ENCODE data around the gene NCKAP5.
"Not testable (repeated sequence)": the region's sequence is repeated elsewhere in the genome, so short reads cannot be mapped to it uniquely, and the experiment has no call there.

The NCKAP5 gene

DNA sequence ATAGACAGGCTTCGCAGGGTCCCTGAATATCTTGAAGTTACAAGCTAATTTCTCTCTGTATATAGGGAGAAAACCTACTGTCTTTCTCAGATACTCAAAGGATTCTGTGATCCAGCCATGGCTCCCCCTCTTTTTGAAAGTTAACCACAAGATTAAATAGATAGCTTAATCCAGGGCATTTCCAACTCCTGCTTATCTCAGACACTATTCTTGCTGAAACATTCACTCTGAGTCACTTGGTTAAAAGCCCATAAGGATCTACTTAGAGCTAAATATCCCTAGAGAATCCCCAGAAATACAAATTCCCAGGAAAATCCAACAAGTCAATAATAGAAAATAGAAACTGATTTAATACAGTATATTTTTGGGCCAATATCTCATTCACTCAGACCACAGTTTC is 719.1 kb downstream of the NCKAP5 start:
- no peak for DNase-seq

DNA sequence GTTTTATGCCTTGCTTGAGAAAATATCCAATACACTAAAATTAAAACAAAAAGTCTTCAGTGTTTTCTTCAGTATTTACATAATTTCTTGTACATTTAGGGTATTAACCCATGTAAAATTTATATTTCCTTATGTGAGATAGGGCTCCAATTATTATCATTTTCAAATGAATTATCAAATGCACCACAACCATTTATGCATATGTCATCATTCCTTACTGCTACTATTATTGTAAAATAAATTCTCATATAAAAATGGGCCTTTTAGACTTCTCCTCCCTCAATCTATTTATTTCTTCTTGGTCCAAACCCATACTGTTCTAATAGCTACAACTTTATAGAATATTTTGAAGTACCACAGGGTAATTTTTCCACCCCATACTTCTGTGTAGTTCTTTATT is 722.9 kb downstream of the NCKAP5 start:
- no peak for DNase-seq

DNA sequence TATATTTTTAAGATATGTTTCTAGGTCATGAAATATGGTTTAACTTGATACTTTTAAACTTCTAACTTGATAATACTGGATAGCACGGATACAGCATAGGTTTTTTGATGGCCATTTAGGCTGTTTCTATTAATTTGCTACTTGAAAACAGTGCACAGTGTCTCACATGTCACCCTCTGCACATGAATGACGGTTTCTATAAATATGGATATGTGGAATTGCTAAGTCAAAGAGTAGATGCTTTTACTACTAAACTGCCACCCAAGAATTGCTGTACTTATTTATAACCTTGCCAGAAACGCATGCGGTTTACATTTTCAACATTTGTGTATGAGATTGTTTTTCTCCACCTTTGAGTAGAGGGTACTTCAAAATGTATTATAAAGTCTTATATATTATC is 723.7 kb downstream of the NCKAP5 start:
- no peak for DNase-seq

DNA sequence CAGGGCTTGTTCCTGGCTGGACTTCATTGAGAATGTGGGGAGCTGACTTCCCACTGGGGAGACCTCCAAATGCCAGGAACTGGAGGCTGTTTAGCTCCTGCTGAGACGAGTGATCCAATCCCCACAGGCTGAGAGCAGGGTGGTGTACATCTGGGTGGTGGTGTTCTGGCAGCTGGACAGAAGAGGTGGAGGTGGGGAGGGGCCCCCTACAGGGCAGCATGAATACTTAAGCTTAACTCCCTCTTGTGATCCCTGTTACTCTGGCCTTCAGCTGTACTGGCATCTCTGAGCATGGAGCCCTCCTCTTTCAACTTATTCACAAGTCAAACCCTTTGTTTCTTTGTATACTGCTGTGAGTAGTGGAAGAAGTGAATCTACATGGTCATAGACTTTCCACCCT is 730.5 kb downstream of the NCKAP5 start:
- no peak for DNase-seq

DNA sequence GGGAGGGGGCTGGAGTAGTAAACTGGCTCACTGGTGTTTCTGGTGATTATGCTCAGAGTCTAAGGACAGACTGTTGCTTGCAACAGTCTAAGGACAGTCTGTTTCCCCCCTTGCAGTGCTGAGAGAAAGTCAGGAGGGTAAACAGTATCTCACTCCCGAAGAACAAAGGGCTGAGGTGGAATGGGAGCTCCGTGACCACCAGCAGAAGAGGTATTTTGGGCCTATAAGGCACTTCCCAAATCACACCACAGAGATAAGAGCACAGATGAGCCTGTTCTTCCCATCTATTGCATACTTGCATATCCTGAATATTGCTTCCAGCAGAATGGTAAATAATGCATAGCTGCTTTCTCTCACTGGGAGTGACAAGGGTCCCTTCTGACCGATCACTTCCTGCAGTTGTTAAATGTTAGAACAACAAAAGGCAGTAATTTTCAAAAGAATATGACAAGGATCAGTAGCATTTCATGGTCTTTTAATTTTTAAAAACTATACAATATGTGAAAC is 737.9 kb downstream of the NCKAP5 start:
- no peak for DNase-seq

DNA sequence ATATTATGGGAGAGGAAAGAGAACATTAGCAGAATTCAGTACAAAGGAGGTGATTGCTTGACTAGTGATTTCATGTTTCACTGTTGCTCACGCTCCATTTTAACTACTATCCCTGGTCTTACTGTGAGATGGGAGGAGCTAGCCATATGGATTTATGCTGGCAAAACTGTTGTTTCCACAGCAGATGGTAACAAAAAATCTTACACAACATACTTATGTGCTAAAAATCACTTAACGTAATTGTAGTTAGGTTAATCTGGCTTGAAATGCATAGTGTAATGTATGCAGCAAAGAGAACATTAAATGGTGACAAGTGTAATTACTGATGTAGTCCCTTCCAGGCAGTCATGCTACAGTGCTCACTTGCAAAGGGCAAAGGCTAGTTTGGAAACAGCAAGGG is 742.7 kb downstream of the NCKAP5 start:
- no peak for DNase-seq

DNA sequence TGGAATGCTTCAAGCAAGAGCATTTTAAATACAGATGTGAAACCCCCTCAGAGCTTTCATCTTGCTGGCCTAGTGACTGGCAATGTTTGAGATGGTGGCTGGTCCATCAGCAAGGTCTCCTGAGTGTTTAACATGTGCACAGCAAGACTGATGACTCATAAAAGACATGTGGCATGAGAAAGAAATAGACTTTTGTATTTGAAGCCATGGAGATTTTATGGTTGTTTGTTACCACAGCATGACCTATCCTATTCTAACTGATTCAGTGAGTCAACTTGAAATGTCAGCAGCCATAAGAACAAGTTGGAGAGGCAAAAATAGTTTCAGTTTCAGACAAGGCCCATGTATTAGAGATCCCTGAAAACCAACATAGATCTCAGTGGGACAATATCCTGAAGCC is 743.5 kb downstream of the NCKAP5 start:
- no peak for DNase-seq

DNA sequence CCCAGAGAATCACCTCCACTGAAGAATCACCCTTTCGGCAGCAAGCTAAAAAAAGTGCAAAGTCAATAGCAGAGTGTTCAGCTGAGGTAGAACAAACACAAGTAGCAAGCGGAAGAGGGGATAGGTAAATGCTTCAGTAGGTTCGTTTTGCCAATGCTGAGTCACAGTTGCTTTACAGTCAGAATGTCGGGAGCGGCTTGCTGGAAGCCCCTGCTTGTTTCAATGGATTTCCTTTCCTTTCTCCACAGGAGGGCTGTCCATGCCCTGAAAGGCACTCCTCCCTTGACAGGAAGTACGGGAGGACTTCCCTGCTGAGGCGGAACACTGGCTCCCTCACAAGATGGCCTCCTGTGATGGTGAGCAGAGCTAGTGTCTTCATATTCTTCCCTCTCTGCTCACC is 752.0 kb downstream of the NCKAP5 start:
- DNase-seq: no peak

DNA sequence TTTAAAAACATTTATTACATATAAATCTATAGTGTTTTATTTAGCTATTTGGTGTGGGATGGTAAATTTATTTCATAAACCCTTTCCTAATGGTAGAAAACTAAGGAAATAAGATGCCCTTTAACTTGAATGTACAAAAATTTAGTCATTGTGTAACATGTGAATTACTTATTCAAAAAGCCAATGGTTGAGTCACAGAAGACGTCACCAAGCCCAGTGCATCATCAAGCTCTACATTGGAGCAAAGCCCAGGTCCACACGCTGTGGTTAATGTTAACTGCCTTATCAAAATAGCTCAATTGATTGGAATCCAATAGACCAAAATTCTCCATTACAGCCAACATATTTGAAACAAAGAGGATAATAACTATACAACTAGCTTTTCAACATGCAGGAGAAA is 752.7 kb downstream of the NCKAP5 start:
- DNase-seq: no peak

DNA sequence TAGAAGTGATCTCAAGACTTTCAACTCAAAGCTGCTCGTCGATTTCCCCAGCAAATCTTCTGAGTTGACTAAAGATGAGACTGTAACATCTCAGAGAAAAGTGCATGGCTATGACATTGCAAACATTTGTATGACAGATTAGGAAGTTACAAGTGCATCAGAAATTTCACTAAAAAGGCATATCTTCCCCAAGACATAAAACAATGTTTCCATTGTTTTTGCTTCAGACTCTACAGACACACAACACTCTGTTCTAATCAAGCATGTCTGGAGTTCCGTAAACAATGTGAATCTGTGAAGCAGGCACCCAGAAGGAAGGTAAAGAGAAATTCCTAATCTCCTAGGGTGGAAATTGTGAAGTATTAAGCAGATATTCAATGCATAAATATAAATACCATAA is 753.6 kb downstream of the NCKAP5 start:
- DNase-seq: no peak

DNA sequence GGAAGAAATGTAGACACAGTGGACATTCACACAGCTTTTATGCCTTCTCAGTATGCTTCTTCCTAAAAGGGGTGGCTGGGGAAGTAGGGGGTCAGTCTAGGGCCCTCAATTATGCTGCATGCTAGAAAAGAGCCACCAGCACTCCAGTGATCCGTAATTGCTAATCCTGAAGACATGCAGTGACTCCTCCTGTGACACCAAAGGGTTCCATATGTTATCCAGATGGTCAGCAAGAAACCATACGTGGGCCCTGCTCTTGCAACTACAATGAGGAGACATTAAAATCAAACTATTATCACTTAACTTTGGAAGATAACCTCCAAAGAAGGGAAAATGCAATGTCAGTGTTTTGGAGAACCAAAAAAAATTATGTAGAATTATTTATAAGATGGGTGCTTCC is 754.8 kb downstream of the NCKAP5 start:
- DNase-seq: no peak

DNA sequence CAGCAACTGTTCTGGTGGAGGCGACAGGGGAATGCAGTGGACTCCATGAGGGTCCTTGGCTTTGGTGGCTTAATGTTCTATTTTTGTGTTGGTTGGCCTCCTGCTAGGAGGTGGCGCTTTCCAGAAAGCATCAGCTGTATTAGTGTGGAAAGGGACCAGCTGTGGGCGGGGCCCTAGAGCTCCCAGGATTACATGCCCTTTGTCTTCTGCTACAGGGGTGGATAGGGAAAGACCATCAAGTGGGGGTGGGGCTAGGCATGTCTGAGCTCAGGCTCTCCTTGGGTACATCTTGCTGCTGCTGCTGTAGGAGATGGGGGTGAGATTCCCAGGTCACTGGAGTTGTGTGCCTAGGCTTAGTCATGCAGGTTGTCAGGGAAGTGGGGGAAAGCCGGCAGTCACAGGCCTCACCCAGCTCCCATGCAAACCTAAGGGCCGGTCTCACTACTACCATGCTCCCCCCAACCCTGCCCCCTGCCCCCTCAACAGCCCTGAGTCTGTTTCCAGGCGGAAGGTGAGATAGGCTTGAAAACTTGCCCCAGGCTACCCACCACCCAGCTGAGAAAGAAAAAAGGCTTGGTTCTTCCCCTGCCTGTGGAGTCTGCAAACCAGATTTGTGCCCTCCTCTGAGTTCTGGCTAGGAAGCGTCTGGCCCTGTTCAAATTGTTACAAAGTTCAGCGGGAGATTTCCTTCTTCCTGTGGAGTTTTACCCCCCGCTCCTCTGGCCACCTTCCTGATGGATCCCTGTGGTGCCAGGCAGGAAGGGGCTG is 756.9 kb downstream of the NCKAP5 start:
- DNase-seq: no peak

DNA sequence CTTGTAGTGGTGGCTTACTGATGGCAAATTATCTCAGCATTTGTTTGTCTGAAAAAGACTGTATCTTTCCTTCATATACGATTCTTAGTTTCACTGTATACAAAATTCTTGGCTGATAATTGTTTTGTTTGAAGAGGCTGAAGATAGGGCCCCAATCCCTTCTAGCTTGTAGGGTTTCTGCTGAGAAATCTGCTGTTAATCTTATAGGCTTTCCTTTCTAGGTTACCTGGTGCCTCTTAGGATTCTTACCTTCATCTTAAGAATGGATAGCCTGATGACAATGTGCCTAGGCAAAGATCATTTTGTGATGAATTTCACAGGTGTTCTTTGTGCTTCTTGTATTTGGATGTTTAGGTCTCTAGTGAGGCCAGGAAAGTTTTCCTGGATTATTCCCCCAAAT is 758.3 kb downstream of the NCKAP5 start:
- not testable (repeated sequence) for DNase-seq

DNA sequence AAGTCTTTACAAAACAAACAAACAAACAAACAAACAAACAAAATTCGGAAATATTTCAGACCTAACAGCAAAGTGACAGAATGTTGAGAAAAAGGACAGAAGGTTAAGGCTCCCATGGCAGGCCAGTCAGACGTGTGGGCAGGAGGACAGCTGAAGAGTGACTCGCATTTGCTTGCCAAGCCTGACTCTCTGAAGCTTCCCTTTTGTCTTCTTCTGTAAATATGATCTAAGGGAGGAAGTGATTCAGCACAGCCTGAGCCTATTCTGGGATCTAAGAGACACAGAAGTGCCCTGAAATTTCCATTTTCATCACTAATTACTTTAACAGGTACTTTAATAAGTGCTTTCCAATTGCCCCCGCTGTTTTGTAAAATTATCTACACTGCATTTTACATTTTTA is 764.2 kb downstream of the NCKAP5 start:
- no peak for DNase-seq

DNA sequence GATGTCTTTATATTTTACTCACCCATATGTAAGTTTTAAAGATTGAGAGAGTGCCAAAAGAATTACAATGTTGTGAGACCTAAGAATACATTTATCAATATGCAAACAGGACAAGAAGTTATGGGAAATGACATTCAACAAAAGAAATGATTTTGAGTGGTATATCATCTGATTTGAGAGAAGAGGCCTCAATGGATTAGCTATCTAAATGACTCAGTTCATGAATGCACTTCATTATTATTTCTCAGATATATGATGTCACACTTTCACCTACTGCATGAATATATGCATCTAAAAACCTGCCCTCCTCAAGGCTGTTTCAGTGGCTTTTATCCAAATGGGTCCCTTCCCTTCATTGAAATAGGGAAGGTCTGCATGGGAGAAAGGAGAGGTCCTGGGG is 769.9 kb downstream of the NCKAP5 start:
- no peak for DNase-seq

DNA sequence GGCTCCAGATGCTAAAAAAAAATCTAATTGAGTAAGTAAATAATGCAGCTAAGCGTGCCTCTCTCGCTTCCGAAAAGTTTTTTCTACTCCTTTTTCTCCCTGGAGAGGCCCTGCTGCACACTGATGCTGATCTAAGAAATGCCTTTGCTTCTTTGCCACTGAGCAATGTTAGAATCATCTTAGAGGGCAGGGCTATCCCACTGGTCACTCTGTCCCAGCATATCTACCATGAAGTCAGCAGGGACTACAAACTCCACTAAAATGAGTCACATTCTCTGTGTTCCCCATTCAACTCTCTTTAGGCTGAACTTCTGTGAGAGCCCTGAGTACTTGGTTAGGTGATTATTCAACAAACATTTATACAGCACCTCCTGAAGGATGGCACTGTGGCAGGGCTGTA is 770.7 kb downstream of the NCKAP5 start:
- DNase-seq: no peak

DNA sequence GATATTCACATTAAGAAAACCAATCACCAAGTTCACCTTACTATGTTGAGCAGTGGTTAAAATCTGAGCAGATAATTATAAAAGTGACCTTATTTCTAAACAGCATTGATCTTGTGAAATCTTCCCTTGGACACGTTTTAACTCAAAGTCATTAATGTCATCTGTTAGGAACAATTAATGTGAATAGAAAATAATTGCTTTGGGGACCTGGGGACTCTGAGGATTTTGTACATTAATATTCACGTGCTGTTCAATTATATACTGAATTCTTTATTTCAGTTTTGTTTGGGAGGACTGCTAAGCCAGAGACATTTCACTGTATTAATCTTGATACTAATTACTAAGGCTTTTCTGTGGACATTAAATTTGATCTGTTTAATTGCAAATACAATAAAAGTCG is 771.2 kb downstream of the NCKAP5 start:
- no peak for DNase-seq

DNA sequence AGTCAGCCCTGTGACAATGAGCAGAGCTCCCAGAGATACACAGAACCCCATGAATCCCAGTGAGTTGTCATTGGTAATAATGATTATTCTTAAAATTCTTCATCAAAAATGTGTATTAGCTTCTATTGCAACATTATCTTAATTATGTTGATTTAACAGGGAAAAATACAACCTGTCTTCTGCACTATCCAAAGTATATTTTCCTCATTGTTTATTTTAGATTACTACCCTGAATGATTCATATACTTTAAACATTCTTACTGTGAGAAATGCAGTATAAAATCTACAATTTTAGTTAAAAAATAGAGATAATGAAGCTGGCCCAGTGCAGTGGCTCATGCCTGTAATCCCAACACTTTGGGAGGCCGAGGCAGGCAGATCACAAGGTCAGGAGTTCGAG is 773.0 kb downstream of the NCKAP5 start:
- no peak for DNase-seq

DNA sequence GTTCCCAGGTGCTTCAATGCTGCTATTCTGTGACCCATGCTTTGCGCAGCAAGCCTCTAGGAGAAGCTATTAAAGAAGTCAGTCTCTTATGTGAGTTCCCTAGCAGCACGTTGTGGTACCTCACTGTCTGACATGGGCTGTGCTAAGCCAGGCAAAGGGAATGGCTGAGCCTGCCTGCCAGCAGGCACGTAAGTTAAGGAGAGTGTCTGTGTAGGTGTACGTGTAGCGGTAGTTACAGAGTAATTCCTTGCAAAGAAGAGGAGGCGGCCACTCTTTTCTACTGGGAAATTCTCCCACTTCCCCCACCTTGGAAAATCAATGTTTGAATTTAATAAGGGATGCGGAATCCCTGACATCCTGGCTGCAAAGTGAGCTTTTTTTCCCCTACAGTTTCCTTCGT is 774.7 kb downstream of the NCKAP5 start:
- no peak for DNase-seq

DNA sequence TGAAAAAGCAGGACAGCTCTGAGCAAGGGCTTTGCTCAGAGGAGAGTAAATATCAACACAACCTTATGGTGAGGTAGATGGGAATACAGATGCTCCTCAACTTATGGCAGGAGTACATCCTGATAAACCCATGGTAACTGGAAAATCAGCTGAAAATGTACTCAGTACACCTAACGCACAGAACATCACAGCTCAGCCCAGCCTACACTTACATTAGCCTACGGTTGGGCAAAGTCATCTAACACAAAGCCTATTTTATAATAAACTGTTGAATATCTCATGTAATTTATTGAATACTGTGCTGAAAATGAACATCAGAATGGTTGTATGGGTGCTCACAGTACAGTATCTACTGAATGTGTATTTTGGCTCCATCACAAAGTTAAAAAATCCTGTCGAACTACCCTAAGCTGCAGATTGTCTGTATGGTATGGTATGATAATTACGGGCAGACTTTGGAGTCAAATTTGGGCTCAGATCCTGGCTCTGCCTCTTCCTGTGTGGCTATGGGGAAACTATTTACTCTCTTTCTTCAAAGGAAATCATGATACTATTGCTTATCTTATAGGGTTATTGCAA is 778.0 kb downstream of the NCKAP5 start:
- DNase-seq: no peak

DNA sequence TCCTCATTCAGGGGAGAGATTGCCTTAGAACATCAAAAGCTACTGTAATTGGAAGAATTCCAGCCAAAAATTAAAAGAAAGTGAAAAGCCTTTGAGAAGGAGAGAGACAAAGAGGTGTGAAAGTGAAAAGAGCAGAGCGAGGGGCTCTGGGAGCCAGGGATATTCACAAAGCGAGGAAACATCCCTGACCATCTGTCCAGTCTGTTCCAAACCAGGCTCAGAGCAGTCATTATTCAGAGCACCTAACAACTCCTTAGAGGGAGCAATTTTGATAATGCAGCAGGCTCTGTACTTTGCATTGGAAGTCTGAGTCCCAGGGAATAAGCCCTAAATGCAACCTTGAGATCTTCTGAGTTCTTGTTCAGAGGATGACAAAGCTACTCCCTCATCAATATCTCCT is 779.2 kb downstream of the NCKAP5 start:
- DNase-seq: no peak

DNA sequence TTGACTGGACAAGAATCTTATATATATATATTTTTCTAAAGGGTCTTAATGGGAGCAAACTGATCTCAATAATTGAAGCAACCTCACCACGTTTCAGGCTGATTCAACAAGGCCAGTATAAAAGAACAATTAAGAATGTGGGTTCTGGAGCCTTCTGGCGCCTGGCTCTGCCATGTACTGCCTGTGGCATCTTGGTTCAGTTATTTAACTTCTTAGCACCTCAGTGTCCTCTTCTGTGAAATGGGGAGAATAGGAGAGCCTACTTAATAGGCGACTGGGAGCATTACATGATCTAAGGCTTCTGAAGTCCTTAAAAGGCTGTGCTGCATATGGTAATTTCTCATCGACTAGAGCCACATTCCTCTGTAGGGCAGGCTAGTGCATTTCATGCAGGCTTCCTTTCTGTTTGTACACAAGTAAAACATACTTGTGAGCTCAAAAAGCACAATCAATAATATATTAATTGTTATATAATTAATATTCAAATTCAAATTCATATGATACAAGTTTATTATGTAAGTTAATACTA is 779.9 kb downstream of the NCKAP5 start:
- no peak for DNase-seq

DNA sequence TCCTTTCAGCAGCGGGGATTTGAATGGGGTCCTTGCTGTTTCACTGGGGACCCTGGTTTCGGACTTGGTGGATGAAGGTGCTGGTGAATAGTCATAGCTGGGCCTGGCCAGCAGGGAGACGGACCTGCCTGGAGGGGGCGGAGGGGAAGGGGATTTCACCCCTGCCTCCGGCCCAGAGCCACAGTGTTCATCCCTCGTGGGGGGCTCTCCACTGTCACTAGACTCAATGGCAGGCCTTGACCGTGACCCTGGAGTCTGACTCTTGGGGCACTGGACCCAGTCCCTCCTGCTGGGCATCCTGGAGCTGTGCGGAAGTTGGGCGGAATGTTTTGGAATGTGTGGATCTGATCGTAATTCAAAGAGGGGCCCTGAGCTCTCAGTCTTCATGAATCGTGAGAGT is 784.4 kb downstream of the NCKAP5 start:
- DNase-seq: no peak

DNA sequence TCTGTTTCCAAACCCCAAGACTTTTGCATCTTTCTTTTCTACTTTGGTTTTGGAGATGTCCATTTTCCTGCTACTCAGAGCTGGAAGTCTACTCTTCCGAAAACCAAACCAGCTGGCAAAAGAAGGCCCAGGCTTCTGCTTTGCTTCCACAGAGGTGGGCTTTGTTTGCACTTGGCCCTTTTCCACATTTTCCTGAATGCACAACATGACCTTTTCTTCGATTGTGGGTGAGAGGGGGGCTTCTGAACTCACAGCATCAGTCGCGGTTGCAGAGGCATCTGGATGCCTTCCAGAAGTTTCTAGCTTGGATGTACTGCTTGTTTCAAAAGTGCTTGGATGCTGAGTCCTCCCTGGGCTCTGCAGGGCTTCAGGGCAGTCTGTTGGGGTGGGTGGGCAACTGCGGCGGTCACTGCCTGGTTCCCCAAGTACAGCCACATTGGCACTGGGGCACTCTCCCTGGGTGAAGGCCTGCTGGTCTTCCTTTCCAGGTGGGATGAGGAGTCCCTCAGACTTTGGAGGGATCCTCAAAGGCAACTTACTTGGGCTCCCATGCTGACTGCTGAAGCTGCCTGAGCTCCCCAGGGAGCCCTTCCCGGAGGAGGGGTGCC is 786.0 kb downstream of the NCKAP5 start:
- DNase-seq: no peak

Measured in right forelimb (tissue), 1 donor.